HepG2 (cell line): ENCODE measurements around the gene PSMB4. TPM values are rescaled to one million over a fixed set of nuclear protein-coding genes. Genes with fewer than 3 reads are reported as not detected.

Experiments used
- DZIP1 ChIP-seq: sonication (generic); formaldehyde crosslinking; IDR thresholded peaks from 2 replicates; pipeline ENCODE4 v1.5.0; 2020; ENCODE audit warnings: mild to moderate bottlenecking, missing genetic modification reagents
- ELF1 ChIP-seq: sonication (generic); formaldehyde crosslinking; IDR thresholded peaks from 2 replicates; pipeline ENCODE4 v1.4.0; 2020; ENCODE audit warnings: missing genetic modification reagents
- GATAD2A ChIP-seq: IDR thresholded peaks from 2 replicates; pipeline ENCODE4 v1.6.1; 2016
- HDAC6 ChIP-seq: fragments of 200-600 bp; sonication (generic); IDR thresholded peaks from 2 replicates; pipeline ENCODE4 v1.7.0; 2017; ENCODE audit warnings: mild to moderate bottlenecking, antibody characterized with exemption, low read length, low read depth
- HMGXB4 ChIP-seq, 2 experiments: sonication (generic) in 1 of 2; formaldehyde crosslinking in 1 of 2; IDR thresholded peaks; 2 replicates each; pipeline versions ENCODE4 v1.4.0 to v1.6.1; 2018 to 2020; ENCODE audit warnings: missing genetic modification reagents in 2 of 2, borderline replicate concordance in 1 of 2, low read depth in 1 of 2, mild to moderate bottlenecking in 1 of 2, missing biosample characterization in 1 of 2
- KAT8 ChIP-seq: IDR thresholded peaks from 2 replicates; pipeline ENCODE4 v1.6.1; 2016; ENCODE audit warnings: missing genetic modification reagents, missing compliant biosample characterization
- POLR2AphosphoS5 ChIP-seq: IDR thresholded peaks from 2 replicates; pipeline ENCODE4 v1.6.1; 2012; ENCODE audit warnings: low read depth, low read length
- RBM39 ChIP-seq: fragments of 200-400 bp; formaldehyde crosslinking; IDR thresholded peaks from one replicate; pipeline ENCODE4 v1.6.1; 2018; ENCODE audit warnings: antibody characterized with exemption, mild to moderate bottlenecking, low read depth, low read length; ENCODE audit not compliant: poor library complexity, severe bottlenecking
- SMAD3 ChIP-seq: sonication (generic); formaldehyde crosslinking; IDR thresholded peaks from 2 replicates; pipeline ENCODE4 v1.4.0; 2020; ENCODE audit warnings: missing genetic modification reagents
- TFDP2 ChIP-seq: sonication (generic); formaldehyde crosslinking; IDR thresholded peaks from 2 replicates; pipeline ENCODE4 v1.4.0; 2020; ENCODE audit warnings: missing genetic modification reagents
- THAP7 ChIP-seq: sonication (generic); formaldehyde crosslinking; IDR thresholded peaks from 2 replicates; pipeline ENCODE4 v1.8.1; 2023; ENCODE audit warnings: mild to moderate bottlenecking, missing genetic modification reagents
- ZNF260 ChIP-seq: sonication (generic); formaldehyde crosslinking; IDR thresholded peaks from 2 replicates; pipeline ENCODE4 v1.4.0; 2020; ENCODE audit warnings: missing genetic modification reagents, low read depth, mild to moderate bottlenecking, borderline replicate concordance
- ZNF414 ChIP-seq: sonication (generic); formaldehyde crosslinking; IDR thresholded peaks from 2 replicates; pipeline ENCODE4 v1.5.0; 2020; ENCODE audit warnings: missing genetic modification reagents
- ZNF569 ChIP-seq: sonication (generic); formaldehyde crosslinking; IDR thresholded peaks from 2 replicates; pipeline ENCODE4 v1.5.0; 2020; ENCODE audit warnings: mild to moderate bottlenecking, missing genetic modification reagents, moderate library complexity, borderline replicate concordance
- ZNF572 ChIP-seq: sonication (generic); formaldehyde crosslinking; IDR thresholded peaks from 2 replicates; pipeline ENCODE4 v1.5.1; 2020; ENCODE audit warnings: mild to moderate bottlenecking, missing genetic modification reagents
- polyA plus RNA-seq, 8 experiments: library from polyadenylated mRNA; depleted of rRNA in 3 of 8; stranded (reverse) in 7 of 8; unstranded in 1 of 8; fragments of >200 nt; fragmentation: Illumina TruSeq in 4 of 8; extraction: Trizol in 4 of 8; gene quantifications; 2 replicates each; pipeline versions ENCODE4 v1.2.1 to v1.2.3, GENCODE V29; 2011 to 2016; ENCODE audit warnings: low read depth in 4 of 8, missing spikeins in 1 of 8, mixed read lengths in 1 of 8; ENCODE audit not compliant: insufficient read depth in 1 of 8
- total RNA-seq, 5 experiments: library from RNA; depleted of rRNA; stranded (reverse); fragments of >200 nt; fragmentation: Illumina TruSeq; extraction: Trizol; gene quantifications; 2 replicates each; pipeline ENCODE4 v1.2.3, GENCODE V29; 2016; ENCODE audit warnings: low read depth in 1 of 5

Gene PSMB4
- total and polyA plus RNA-seq, 2 of the 13 experiments (the other 11 are each of a cell fraction or from before 2014, with no cell fraction given): 336 to 383 TPM

- TF ChIP-seq HMGXB4 (CRISPR knock-in tag; IDR thresholded peaks at IDR 0.05; ENCODE audit: borderline replicate concordance in 1 of 2, low read depth in 1 of 2) (peak; percentile 64 to 88), SMAD3 (CRISPR knock-in tag) (peak; percentile 84; the same call in 1 of the 2 replicates), RBM39 (peak; percentile 28), ELF1 (CRISPR knock-in tag) (peak; percentile 87), GATAD2A (peak; percentile 30; the same call in 1 of the 2 replicates), ZNF572 (CRISPR knock-in tag) (no peak), ZNF260 (CRISPR knock-in tag) (no peak), THAP7 (CRISPR knock-in tag) (peak; percentile 100), KAT8 (CRISPR knock-in tag) (peak; percentile 89), HDAC6 (no peak), DZIP1 (CRISPR knock-in tag) (peak; percentile 37; the same call in 1 of the 2 replicates), POLR2AphosphoS5 (peak; percentile 94), ZNF414 (0 out of 2 replicates have a peak, but pooled peaks have one; percentile 37), TFDP2 (CRISPR knock-in tag) (peak; percentile 21; the same call in 1 of the 2 replicates), ZNF569 (CRISPR knock-in tag) (0 out of 2 replicates have a peak, but pooled peaks have one; percentile 26)
Observed at GRCh38 chr1:151399324-151400171, at the start of gene PSMB4 (continued).
